Measurements from ENCODE around the gene MAGEE2.

- no peak for TF ChIP-seq CTCF (IDR thresholded peaks at IDR 0.05)
- no peak for TF ChIP-seq POLR2A (IDR thresholded peaks at IDR 0.05)
Observed at GRCh38 chrX:75784680-75785491, at the start of gene MAGEE2.

Measured in uterus (tissue), 2 donors.